ENCODE results near the gene E2F7.

- TF ChIP-seq ZNF513 (tag by site-specific recombination; IDR thresholded peaks at IDR 0.05), result no peak
- TF ChIP-seq CTCF (tag by site-specific recombination; IDR thresholded peaks at IDR 0.05), result no peak
- TF ChIP-seq KLF16 (tag by site-specific recombination; IDR thresholded peaks at IDR 0.05), result no peak
- TF ChIP-seq ZNF704 (tag by site-specific recombination; IDR thresholded peaks at IDR 0.05), result no peak
- TF ChIP-seq TSHZ1 (tag by site-specific recombination; IDR thresholded peaks at IDR 0.05; ENCODE audit: borderline replicate concordance), result no peak
- no peak for TF ChIP-seq GLI4 (tag by site-specific recombination; IDR thresholded peaks at IDR 0.05)
- no peak for TF ChIP-seq MEIS1 (CRISPR knock-in tag; IDR thresholded peaks at IDR 0.05; ENCODE audit: borderline replicate concordance)
- TF ChIP-seq ZNF324 (tag by site-specific recombination; IDR thresholded peaks at IDR 0.05), result no peak
- no peak for TF ChIP-seq ZNF561 (tag by site-specific recombination; IDR thresholded peaks at IDR 0.05; ENCODE audit: borderline replicate concordance)
- no peak for TF ChIP-seq YY1 (tag by site-specific recombination; IDR thresholded peaks at IDR 0.05)
- TF ChIP-seq ZBTB10 (tag by site-specific recombination; IDR thresholded peaks at IDR 0.05), result no peak
Observed at GRCh38 chr12:77076886-77077285, 11.5 kb upstream of the E2F7 start.
